ENCODE measurements around the gene DENND1A. TPM values are rescaled to one million over a fixed set of nuclear protein-coding genes. Genes with fewer than 3 reads are reported as not detected.

DENND1A gene
- total RNA-seq, 4 donors from 2014 or later: 20.9 to 33.6 (median 23.7) TPM

GRCh38 chr9:123470121-123470782 lies 459.7 kb downstream of the DENND1A start:
- Histone ChIP-seq H3K27ac (no peak overlapping the region), H3K36me3 (no peaks in the 10 kb centered on the region), H3K9me3 (no peaks in the 10 kb centered on the region), H3K27me3 (no peaks in the 10 kb centered on the region), H3K4me3 (no peak overlapping the region), H3K4me1 (no peaks in the 10 kb centered on the region)
- ATAC-seq: no peak
- WGBS, 2 donors (ENCODE audit: low coverage in 1 of 2): 80 to 91% methylated on average over 2 to 4 of the region's 15 CpGs
- TF ChIP-seq POLR2A (IDR thresholded peaks at IDR 0.05): no peak
- TF ChIP-seq POLR2AphosphoS5 (IDR thresholded peaks at IDR 0.05): no peak
- no peak for TF ChIP-seq EP300 (IDR thresholded peaks at IDR 0.05)
- TF ChIP-seq CTCF (IDR thresholded peaks at IDR 0.05): no peak

GRCh38 chr9:123469282-123469681 lies 460.6 kb downstream of the DENND1A start:
- H3K4me3 ChIP-seq: no peak overlapping the region
- no peak for TF ChIP-seq CTCF (IDR thresholded peaks at IDR 0.05)
- no peak for TF ChIP-seq POLR2AphosphoS5 (IDR thresholded peaks at IDR 0.05)
- no peak for TF ChIP-seq POLR2A (IDR thresholded peaks at IDR 0.05)
- no peak for TF ChIP-seq EP300 (IDR thresholded peaks at IDR 0.05)
- H3K27ac ChIP-seq: no peak overlapping the region
- 86% methylated on average over 2 to 13 of the region's 13 CpGs for WGBS, 2 donors (ENCODE audit: low coverage in 1 of 2)
- no peaks in the 10 kb centered on the region for H3K27me3 ChIP-seq
- no peaks in the 10 kb centered on the region for H3K4me1 ChIP-seq
- no peaks in the 10 kb centered on the region for H3K9me3 ChIP-seq
- no peaks in the 10 kb centered on the region for H3K36me3 ChIP-seq
- no peak for ATAC-seq

- H3K36me3 ChIP-seq: no peaks in the 10 kb centered on the region
- no peak overlapping the region for H3K27ac ChIP-seq
- H3K9me3 ChIP-seq: no peaks in the 10 kb centered on the region
- 80% methylated on average over 1 of the region's 5 CpGs; no CpG with 5 or more reads in 1 of the 2 donors for WGBS, 2 donors (ENCODE audit: low coverage in 1 of 2)
- H3K27me3 ChIP-seq: no peaks in the 10 kb centered on the region
- TF ChIP-seq CTCF (IDR thresholded peaks at IDR 0.05) (no peak), EP300 (IDR thresholded peaks at IDR 0.05) (no peak), POLR2A (IDR thresholded peaks at IDR 0.05) (no peak), POLR2AphosphoS5 (IDR thresholded peaks at IDR 0.05) (no peak)
- H3K4me1 ChIP-seq: no peaks in the 10 kb centered on the region
- H3K4me3 ChIP-seq: no peak overlapping the region
- ATAC-seq: no peak
These were observed 461.4 kb downstream of the DENND1A start for GRCh38 chr9:123468541-123468940.

- H3K9me3 ChIP-seq: no peaks in the 10 kb centered on the region
- H3K27ac ChIP-seq: no peak overlapping the region
- WGBS, 2 donors (ENCODE audit: low coverage in 1 of 2): 82 to 89% methylated on average over 1 of the region's 1 CpG
- no peaks in the 10 kb centered on the region for H3K36me3 ChIP-seq
- no peak for ATAC-seq
- no peak overlapping the region for H3K4me3 ChIP-seq
- no peaks in the 10 kb centered on the region for H3K27me3 ChIP-seq
- H3K4me1 ChIP-seq: no peaks in the 10 kb centered on the region
- no peak for TF ChIP-seq EP300 (IDR thresholded peaks at IDR 0.05)
- TF ChIP-seq CTCF (IDR thresholded peaks at IDR 0.05): no peak
- no peak for TF ChIP-seq POLR2A (IDR thresholded peaks at IDR 0.05)
- TF ChIP-seq POLR2AphosphoS5 (IDR thresholded peaks at IDR 0.05): no peak
These were observed 464.6 kb downstream of the DENND1A start for GRCh38 chr9:123465304-123465703.

GRCh38 chr9:123460091-123460490 lies 469.8 kb downstream of the DENND1A start:
- no peak for ATAC-seq
- Histone ChIP-seq H3K4me3 (no peak overlapping the region), H3K4me1 (no peaks in the 10 kb centered on the region), H3K27me3 (no peaks in the 10 kb centered on the region), H3K27ac (no peak overlapping the region), H3K36me3 (peaks cover 0 to 18% of the 10 kb centered on the region in 2 donors), H3K9me3 (no peaks in the 10 kb centered on the region)
- no peak for TF ChIP-seq POLR2AphosphoS5 (IDR thresholded peaks at IDR 0.05)
- no peak for TF ChIP-seq CTCF (IDR thresholded peaks at IDR 0.05)
- TF ChIP-seq EP300 (IDR thresholded peaks at IDR 0.05): no peak
- no peak for TF ChIP-seq POLR2A (IDR thresholded peaks at IDR 0.05)
- WGBS, 2 donors (ENCODE audit: low coverage in 1 of 2): 80 to 86% methylated on average over 2 of the region's 2 CpGs
